H1 (cell line): Measurements from ENCODE around the gene PSMB9. TPM values are rescaled to one million over a fixed set of nuclear protein-coding genes. Genes with fewer than 3 reads are reported as not detected.

ENCODE experiments used
- ATF3 ChIP-seq: IDR thresholded peaks from 2 replicates; pipeline ENCODE4 v1.6.1; 2011; ENCODE audit warnings: low read depth, mild to moderate bottlenecking, low read length; ENCODE audit not compliant: insufficient read depth
- BCL11A ChIP-seq, 2 experiments: IDR thresholded peaks; one replicate each; pipeline ENCODE4 v1.6.1; 2011; ENCODE audit warnings: low read depth in 2 of 2, low read length in 2 of 2, mild to moderate bottlenecking in 2 of 2
- BRCA1 ChIP-seq: IDR thresholded peaks from 2 replicates; pipeline ENCODE4 v1.6.1; 2012; ENCODE audit warnings: low read depth, low read length, improper control_type of control experiment
- CBX5 ChIP-seq: fragments of 300-800, 300-1000 bp; sonication (generic); IDR thresholded peaks from 2 replicates; pipeline ENCODE4 v1.7.1; 2016; ENCODE audit warnings: antibody characterized with exemption, low read length, low read depth
- CHD1 ChIP-seq: IDR thresholded peaks from 2 replicates; pipeline ENCODE4 v1.6.1; 2012; ENCODE audit warnings: low read depth, low read length, improper control_type of control experiment
- CTBP2 ChIP-seq: IDR thresholded peaks from 2 replicates; pipeline ENCODE4 v1.7.0; 2011; ENCODE audit warnings: borderline replicate concordance, mild to moderate bottlenecking, moderate library complexity, mixed read lengths, low read length; ENCODE audit not compliant: insufficient read depth, insufficient read length
- EP300 ChIP-seq, 2 experiments: IDR thresholded peaks; 1 replicate in 1 of 2; 2 replicates in 1 of 2; pipeline ENCODE4 v1.6.1; 2011 to 2012; ENCODE audit warnings: low read depth in 2 of 2, low read length in 2 of 2, mild to moderate bottlenecking in 2 of 2, borderline replicate concordance in 1 of 2, inconsistent platforms in 1 of 2, moderate library complexity in 1 of 2
- GABPA ChIP-seq: IDR thresholded peaks from 2 replicates; pipeline ENCODE4 v1.6.1; 2011; ENCODE audit warnings: mild to moderate bottlenecking, low read length, moderate library complexity, borderline replicate concordance; ENCODE audit not compliant: insufficient read depth
- HDAC2 ChIP-seq, 2 experiments: fragments of 300-600 bp in 1 of 2; sonication (generic) in 1 of 2; IDR thresholded peaks; 2 replicates each; pipeline ENCODE4 v1.6.1; 2011 to 2012; ENCODE audit warnings: low read depth in 2 of 2, low read length in 2 of 2, mild to moderate bottlenecking in 2 of 2, moderate library complexity in 2 of 2, borderline replicate concordance in 1 of 2, inconsistent platforms in 1 of 2
- JUND ChIP-seq: IDR thresholded peaks from 2 replicates; pipeline ENCODE4 v1.6.1; 2011; ENCODE audit warnings: mild to moderate bottlenecking, improper control_type of control experiment, low read length
- KDM4A ChIP-seq: IDR thresholded peaks from one replicate; pipeline ENCODE4 v1.7.1; 2012; ENCODE audit warnings: low read depth, mild to moderate bottlenecking, moderate library complexity, low read length, inconsistent platforms; ENCODE audit not compliant: severe bottlenecking
- MAX ChIP-seq: IDR thresholded peaks from 2 replicates; pipeline ENCODE4 v1.6.1; 2012; ENCODE audit warnings: inconsistent platforms
- NANOG ChIP-seq: IDR thresholded peaks from 2 replicates; pipeline ENCODE4 v1.6.1; 2011; ENCODE audit warnings: low read length, low read depth, mild to moderate bottlenecking, inconsistent platforms; ENCODE audit not compliant: insufficient read depth, poor library complexity, severe bottlenecking
- NRF1 ChIP-seq: IDR thresholded peaks from 2 replicates; pipeline ENCODE4 v1.6.1; 2011; ENCODE audit warnings: mild to moderate bottlenecking, low read depth, low read length, improper control_type of control experiment
- POLR2AphosphoS5 ChIP-seq: IDR thresholded peaks from 2 replicates; pipeline ENCODE4 v1.6.1; 2011; ENCODE audit warnings: low read depth, low read length
- POU5F1 ChIP-seq: IDR thresholded peaks from 2 replicates; pipeline ENCODE4 v1.6.1; 2011; ENCODE audit warnings: low read depth, mild to moderate bottlenecking, low read length, moderate library complexity
- RBBP5 ChIP-seq: IDR thresholded peaks from 2 replicates; pipeline ENCODE4 v1.7.1; 2012; ENCODE audit warnings: low read depth, mild to moderate bottlenecking, inconsistent platforms, low read length, moderate library complexity, borderline replicate concordance
- RXRA ChIP-seq: IDR thresholded peaks from 2 replicates; pipeline ENCODE4 v1.6.1; 2011; ENCODE audit warnings: low read depth, mild to moderate bottlenecking, low read length, moderate library complexity; ENCODE audit not compliant: insufficient read depth
- SIRT6 ChIP-seq: IDR thresholded peaks from one replicate; pipeline ENCODE4 v1.7.1; 2012; ENCODE audit warnings: low read length, inconsistent platforms
- SIX5 ChIP-seq: IDR thresholded peaks from 2 replicates; pipeline ENCODE4 v1.6.1; 2011; ENCODE audit warnings: mild to moderate bottlenecking, low read depth, low read length
- SP2 ChIP-seq: IDR thresholded peaks from 2 replicates; pipeline ENCODE4 v1.6.1; 2012; ENCODE audit warnings: mild to moderate bottlenecking, low read length, inconsistent platforms
- SUZ12 ChIP-seq: fragments of 200-600 bp; sonication (generic); IDR thresholded peaks from 2 replicates; pipeline ENCODE4 v1.6.1; 2012; ENCODE audit warnings: mild to moderate bottlenecking, inconsistent platforms, low read length, moderate library complexity, mixed read lengths
- TAF7 ChIP-seq: optimal IDR thresholded peaks from 2 replicates; pipeline ENCODE3; 2011; ENCODE audit warnings: low read depth, mild to moderate bottlenecking, inconsistent platforms, low read length, moderate library complexity, borderline replicate concordance
- polyA plus RNA-seq, 7 experiments: library from polyadenylated mRNA; depleted of rRNA in 3 of 7; stranded (reverse) in 5 of 7; unstranded in 2 of 7; fragments of >200 nt in 5 of 7; fragments of 200-250 nt in 2 of 7; gene quantifications; 1 replicate in 5 of 7; 2 replicates in 1 of 7; 4 replicates in 1 of 7; pipeline versions ENCODE4 v1.2.1 to v1.2.3, GENCODE V29; 2011 to 2013; ENCODE audit warnings: missing spikeins in 2 of 7, mixed read lengths in 2 of 7
- total RNA-seq: library from RNA; stranded (reverse); fragmentation: NEBNext Ultra II Directional; extraction: Animal tissue kit (Norgen Biotek cat#: 25700); gene quantifications from 2 replicates; pipeline ENCODE4 v1.2.1, GENCODE V29; 2021

PSMB9 gene
- total and polyA plus RNA-seq, 2 of the 8 experiments (the other 6 are each of a cell fraction or from before 2014, with no cell fraction given): 4.5 to 22.8 TPM

DNA sequence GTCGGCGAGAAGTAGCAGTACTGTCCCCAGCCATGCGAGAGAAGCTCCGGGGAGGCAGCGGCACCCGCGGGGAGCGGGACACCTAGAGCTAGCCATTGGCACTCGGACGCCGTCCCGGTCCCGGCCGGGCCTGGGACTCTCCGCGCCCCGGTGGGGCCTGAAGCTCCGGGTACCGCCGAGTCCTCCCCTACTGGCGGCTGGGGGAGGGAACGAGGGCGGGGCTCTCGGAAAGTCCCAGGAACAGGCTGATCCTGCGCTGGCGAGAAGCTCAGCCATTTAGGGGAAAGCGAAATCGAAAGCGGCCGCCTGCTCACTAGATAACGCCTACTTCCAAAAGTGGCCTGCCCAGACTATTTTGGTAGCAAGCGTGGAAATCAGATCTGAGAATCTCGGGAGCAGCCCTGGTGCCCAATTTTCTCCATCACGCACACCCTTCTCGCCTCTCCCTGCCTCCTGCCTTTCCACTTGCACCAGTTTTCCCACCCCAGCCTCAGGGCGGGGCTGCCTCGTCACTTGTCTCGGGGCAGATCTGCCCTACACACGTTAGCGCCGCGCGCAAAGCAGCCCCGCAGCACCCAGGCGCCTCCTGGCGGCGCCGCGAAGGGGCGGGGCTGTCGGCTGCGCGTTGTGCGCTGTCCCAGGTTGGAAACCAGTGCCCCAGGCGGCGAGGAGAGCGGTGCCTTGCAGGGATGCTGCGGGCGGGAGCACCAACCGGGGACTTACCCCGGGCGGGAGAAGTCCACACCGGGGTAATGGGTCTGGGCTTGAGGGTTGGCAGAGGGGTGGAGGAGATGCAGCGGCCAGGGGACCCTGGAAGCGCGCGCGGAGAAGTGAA lies at the start of gene PSMB9, which contains the start of gene TAP1 (continued):
- TF ChIP-seq BRCA1 (no peak), RXRA (no peak), TAF7 (peak; percentile 58), RBBP5 (peak; percentile 83), ATF3 (no peak), SIRT6 (no peak), HDAC2 (IDR thresholded peaks at IDR 0.05; ENCODE audit: borderline replicate concordance in 1 of 2, low read depth in 2 of 2, low read length in 2 of 2) (no peak), SIX5 (no peak), MAX (peak; percentile 51; the same call in 1 of the 2 replicates), NANOG (peak; percentile 14), SUZ12 (no peak), JUND (no peak), POU5F1 (no peak), CTBP2 (no peak), EP300 (IDR thresholded peaks at IDR 0.05; ENCODE audit: borderline replicate concordance in 1 of 2, low read depth in 2 of 2, low read length in 2 of 2) (peak; percentile 16 to 33; a peak in 2 of 3 replicates), GABPA (no peak), CBX5 (no peak), SP2 (no peak), KDM4A (peak; percentile 69), CHD1 (no peak), NRF1 (no peak), BCL11A (IDR thresholded peaks at IDR 0.05; ENCODE audit: low read depth in 2 of 2, low read length in 2 of 2) (no peak), POLR2AphosphoS5 (no peak)
